ENCODE data around the gene NDUFV3. TPM values are rescaled to one million over a fixed set of nuclear protein-coding genes. Genes with fewer than 3 reads are reported as not detected.
"Not testable (repeated sequence)": the region's sequence is repeated elsewhere in the genome, so short reads cannot be mapped to it uniquely, and the experiment has no call there.

NDUFV3 gene
- 61.0 TPM for total RNA-seq
- long read RNA-seq, full-length matches to known transcripts = 111 of 125 reads
- long read RNA-seq, partial matches to known transcripts = 8 of 125 reads
- long read RNA-seq, other reads (novel, unspliced or antisense) = 6 of 125 reads

GRCh38 chr21:42892931-42893755, at the start of gene NDUFV3:
Gene NDUFV3 (plus strand): TSS chr21:42893309. CDS start chr21:42893334, 25 bp downstream.
- intact Hi-C loops (cut with DNase I) = loop anchor here (5.0 kb wide), 1 partner anchor 79 kb away; the partner anchor contains the start of gene PKNOX1
- ATAC-seq (peak; percentile 98), DNase-seq (ENCODE audit: missing footprints) (peak; percentile 100)

- intact Hi-C loops (cut with DNase I) = no loop called here
- DNase-seq (ENCODE audit: missing footprints) = peak; percentile 73
Observed at GRCh38 chr21:42844411-42845113, 48.5 kb upstream of the NDUFV3 start.

DNA sequence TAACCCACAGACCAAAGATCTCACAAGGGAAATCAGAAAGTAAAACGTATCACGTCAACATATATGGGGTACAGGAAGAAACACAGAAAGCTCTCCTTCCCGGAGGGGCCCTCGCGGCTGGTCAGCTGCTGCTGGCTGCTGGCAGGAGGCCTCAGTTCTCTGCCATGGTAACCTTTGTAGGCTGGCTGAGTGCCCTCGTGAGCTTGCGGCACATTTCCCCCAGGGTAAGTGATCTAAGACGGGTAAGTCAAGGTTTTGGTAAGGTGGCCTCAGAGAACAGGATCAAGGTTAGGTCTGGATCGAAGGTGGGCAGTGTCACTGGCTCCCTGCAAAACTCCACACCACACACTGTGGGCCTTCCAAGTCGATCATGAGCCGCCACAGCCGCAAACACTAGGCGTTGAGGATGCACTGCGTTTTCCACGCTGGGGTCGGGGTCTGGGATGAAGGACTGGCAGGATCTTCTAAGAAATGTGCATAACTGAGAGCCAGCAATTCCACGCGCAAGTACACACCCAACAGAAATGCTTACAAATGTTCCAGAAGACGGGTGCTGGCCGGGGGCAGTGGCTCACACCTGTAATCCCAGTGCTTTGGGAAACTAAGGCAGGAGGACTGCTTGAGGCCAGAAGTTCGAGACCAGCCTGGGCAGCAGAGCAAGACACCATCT, 47.7 kb upstream of the NDUFV3 start:
- ATAC-seq = peak; percentile 64
- peak; percentile 55 for DNase-seq (ENCODE audit: missing footprints)
- intact Hi-C loops (cut with DNase I) = no loop called here

More at GRCh38 chr21:42844411-42845113, 48.5 kb upstream of the NDUFV3 start:
- ATAC-seq = peak; percentile 97

DNA sequence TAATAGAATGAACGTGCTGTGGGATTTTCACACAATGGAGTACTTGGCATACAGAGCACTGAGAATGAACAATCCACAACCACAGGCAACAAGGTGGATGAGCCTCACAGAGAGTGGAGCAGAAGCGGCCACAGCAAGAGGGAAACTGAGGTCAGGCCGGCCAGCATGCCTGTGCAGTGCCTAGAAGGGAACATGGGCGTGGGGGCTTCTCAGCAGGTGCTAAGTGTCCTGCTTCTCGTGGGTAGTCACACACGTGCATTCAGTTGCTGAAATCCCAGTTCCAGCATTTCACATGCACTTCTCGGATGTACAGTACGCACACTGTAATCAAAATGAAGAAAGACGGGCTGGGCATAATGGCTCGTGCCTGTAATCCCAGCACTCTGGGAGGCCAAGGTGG, 46.9 kb upstream of the NDUFV3 start:
- intact Hi-C loops (cut with DNase I) = no loop called here
- DNase-seq (ENCODE audit: missing footprints) (peak; percentile 3), ATAC-seq (no peak)

GRCh38 chr21:42847051-42847707, 45.9 kb upstream of the NDUFV3 start:
- ATAC-seq (no peak), DNase-seq (ENCODE audit: missing footprints) (peak; percentile 31)
- intact Hi-C loops (cut with DNase I) = no loop called here

DNA sequence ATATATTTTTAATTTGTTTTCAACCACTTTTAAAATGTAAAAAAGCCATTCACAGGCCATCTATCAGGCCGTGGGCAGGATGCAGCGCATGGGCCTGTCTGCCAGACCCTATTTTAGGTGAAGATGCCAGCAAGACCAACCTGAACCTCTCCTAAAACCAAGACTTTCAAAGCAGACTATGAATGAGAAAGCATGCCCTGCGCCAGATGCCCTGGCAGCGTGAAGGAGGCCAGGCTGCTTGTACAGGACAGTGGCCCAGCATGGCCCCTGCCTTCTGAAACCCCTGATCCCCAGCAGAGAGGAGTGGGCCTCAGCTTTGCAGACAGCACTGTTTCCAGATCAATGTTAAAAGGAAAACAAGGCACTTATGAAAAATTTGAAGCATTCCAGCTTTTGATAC, 45.4 kb upstream of the NDUFV3 start:
- ATAC-seq (no peak), DNase-seq (ENCODE audit: missing footprints) (peak; percentile 20)
- intact Hi-C loops (cut with DNase I) = no loop called here

- peak; percentile 54 for DNase-seq (ENCODE audit: missing footprints)
- intact Hi-C loops (cut with DNase I); ATAC-seq: not testable (repeated sequence)
Observed at GRCh38 chr21:42848144-42848931, 44.8 kb upstream of the NDUFV3 start.

DNA sequence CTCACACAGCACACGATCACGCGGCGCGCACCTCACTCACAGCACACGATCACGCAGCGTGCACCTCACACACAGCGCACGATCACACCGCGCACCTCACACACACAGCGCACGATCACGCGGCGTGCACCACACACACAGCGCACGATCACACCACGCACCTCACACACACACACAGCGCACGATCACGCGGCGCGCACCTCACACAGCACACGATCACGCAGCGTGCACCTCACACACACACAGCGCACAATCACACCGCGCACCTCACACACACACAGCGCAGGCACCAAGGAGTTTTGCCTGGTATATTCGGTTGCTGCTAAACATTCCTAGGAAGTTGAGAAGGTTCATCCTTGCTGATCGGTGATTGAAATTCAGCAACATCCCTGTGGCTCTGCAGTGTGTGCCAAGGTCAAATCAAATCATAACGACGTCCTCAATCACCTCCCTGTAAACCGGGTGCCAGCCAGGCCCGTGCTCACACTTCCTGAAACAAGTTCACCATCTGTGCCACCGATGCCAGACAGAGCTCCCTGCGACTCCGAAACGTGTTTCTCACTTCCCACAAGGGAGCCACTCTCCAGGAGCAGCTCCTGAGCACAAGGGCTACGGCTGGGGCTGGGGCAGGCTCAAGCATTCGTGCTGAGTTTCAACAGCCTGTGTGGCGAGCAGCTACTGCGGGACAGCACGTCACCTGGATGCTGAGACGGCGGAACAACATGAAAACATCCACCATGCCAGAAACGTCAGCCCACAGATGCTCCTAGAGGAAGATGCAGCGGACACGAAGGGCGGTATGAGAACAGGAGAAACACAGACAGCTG, 44.0 kb upstream of the NDUFV3 start:
- intact Hi-C loops (cut with DNase I) = no loop called here
- peak; percentile 60 for DNase-seq (ENCODE audit: missing footprints)
- ATAC-seq = no peak

- DNase-seq (ENCODE audit: missing footprints) (peak; percentile 23), ATAC-seq (no peak)
- intact Hi-C loops (cut with DNase I) = no loop called here
Observed at GRCh38 chr21:42849759-42850412, 43.2 kb upstream of the NDUFV3 start.

GRCh38 chr21:42850463-42850862, 42.6 kb upstream of the NDUFV3 start:
- ATAC-seq (no peak), DNase-seq (ENCODE audit: missing footprints) (peak; percentile 61)
- intact Hi-C loops (cut with DNase I) = no loop called here

DNA sequence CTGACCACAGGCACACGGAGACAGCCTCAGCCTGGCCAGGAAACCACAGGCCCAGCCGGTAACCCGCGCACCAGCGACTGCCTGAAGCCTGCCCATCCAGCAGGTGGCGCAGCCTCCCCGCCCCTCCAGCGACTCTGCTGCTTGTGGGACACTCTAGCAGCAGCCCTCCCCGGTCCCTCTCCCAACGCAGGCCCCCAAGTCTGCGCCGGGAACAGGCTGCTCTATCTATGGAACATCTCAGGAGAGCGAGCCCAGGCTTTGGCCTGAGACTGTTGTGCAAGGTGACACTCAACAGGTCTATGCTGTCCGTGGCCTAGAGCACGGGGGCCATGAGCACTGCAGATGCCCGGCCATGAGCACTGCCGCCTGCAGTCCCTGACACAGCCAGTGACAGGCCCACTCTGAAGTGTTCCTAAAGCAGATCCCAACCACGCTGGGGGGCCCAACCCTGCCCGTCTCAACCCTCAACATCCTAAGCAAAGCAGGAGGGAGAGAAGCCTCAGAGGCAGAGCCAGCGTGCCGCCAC, 42.2 kb upstream of the NDUFV3 start:
- ATAC-seq (no peak), DNase-seq (ENCODE audit: missing footprints) (no peak)
- intact Hi-C loops (cut with DNase I) = no loop called here

DNA sequence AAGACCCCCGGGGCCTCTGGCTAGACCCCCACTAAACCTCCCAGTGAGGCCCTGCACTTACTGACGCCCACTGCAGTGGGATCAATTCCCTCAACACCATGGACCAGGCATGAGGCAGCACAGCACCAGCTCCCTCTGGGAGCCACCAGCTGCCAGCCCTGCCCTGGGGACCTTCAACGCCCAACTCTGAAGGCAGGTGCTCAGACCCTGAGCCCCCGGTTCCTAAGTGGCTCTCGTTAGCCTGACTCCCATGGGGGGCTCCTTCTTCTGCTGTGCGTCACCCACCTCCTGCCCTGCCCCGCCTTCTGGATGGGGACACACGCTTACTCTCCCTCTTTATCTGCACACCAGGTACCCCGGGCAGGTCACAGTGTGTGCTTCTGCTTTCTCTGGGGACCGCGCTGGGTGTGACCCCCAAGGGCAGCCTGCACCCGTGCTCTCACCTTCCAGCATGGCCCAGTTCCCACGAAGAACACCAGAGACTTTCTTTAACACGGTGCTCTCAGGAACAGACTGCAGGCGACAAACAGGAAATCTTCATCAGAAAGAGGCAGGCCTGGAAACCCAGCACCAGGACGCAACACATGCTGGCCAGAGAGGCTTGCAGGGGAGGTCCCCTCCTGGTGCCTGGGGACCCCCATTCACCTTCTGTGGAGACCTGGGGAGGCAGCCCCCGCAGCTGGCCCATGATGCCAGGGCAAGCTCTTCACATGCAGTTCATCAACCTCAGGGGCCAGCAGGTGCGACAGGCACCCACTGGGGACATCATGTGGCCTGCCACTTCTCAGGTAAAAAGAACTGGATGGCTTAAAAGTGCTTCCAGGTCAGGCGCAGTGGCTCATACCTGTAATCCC, 41.1 kb upstream of the NDUFV3 start:
- ATAC-seq (no peak), DNase-seq (ENCODE audit: missing footprints) (no peak)

GRCh38 chr21:42852925-42853570, 40.1 kb upstream of the NDUFV3 start:
- ATAC-seq (no peak), DNase-seq (ENCODE audit: missing footprints) (no peak)
- intact Hi-C loops (cut with DNase I) = no loop called here

More for the DNA sequence above, 41.1 kb upstream of the NDUFV3 start:
- intact Hi-C loops (cut with DNase I) = no loop called here

DNA sequence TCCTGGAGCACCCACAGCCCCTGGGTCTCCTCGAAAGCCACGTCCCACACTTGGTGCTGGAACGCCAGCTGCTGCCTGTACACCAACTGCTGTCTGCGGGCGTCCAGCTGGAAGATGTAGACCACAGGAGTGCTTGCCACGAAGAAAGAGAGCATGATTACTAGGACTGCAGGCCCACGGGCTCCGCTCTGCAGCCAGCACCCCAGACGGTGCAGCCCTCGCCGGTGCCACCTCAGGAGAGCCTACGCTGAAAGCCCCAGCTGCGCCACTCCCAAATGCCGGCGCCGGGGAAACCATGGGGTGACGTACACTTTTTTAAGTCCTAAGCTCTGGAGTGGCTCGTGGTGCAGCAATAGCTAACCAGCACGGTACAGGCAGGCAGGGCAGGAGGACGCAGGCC, 39.5 kb upstream of the NDUFV3 start:
- no peak for DNase-seq (ENCODE audit: missing footprints)
- no peak for ATAC-seq
- intact Hi-C loops (cut with DNase I) = no loop called here
